ENCODE data around the gene CTSA.

The CTSA gene

GRCh38 chr20:45944151-45944964 is 53.2 kb downstream of the CTSA start:
- no peak for DNase-seq

- no peak for DNase-seq
These were observed 54.0 kb downstream of the CTSA start for GRCh38 chr20:45944965-45945677.

GRCh38 chr20:45945678-45946148 is 54.6 kb downstream of the CTSA start:
- DNase-seq: no peak

- no peak for DNase-seq
These were observed 55.2 kb downstream of the CTSA start for GRCh38 chr20:45946149-45946970.

GRCh38 chr20:45947110-45947866 is 56.2 kb downstream of the CTSA start:
- no peak for DNase-seq

- DNase-seq: no peak
These were observed 57.2 kb downstream of the CTSA start for GRCh38 chr20:45948261-45948733.

Data from activated T-cell treated with anti-CD3 and anti-CD28 coated beads for 4 hours (primary cell).